GM12875 (cell line): ENCODE results near the gene MBOAT1.

ENCODE experiments used
- H3K4me3 ChIP-seq: one replicate; pipeline ENCODE4 v1.5.1; 2011; ENCODE audit warnings: low read depth, low read length, control low read depth
- CTCF ChIP-seq: IDR thresholded peaks from 2 replicates; pipeline ENCODE4 v1.5.1; 2011; ENCODE audit warnings: low read depth, mild to moderate bottlenecking, control low read depth, inconsistent platforms, low read length, moderate library complexity, borderline replicate concordance; ENCODE audit not compliant: insufficient read depth

Gene MBOAT1

DNA sequence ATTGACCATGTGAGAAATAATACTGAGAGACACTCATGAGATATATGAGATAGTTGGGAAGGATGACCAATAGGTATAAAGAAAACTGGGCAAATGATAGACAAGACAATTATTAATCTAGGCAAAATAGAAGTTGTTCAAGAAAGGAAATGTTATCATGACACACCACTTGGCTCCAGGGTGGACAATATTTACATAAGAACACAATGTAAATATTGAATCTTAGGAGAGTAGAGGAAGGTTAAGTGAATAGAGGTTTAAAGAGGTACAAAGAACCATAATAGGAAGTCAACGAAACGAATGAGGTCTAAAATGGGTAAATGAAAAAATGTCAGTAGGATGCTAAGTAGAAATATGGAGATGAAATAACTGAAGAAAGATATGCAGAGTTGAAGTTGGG, 126.5 kb downstream of the MBOAT1 start:
- TF ChIP-seq CTCF = no peak
- no peak overlapping the region for H3K4me3 ChIP-seq

GRCh38 chr6:20084411-20084810, 127.9 kb downstream of the MBOAT1 start:
- no peak for TF ChIP-seq CTCF
- H3K4me3 ChIP-seq = no peak overlapping the region

DNA sequence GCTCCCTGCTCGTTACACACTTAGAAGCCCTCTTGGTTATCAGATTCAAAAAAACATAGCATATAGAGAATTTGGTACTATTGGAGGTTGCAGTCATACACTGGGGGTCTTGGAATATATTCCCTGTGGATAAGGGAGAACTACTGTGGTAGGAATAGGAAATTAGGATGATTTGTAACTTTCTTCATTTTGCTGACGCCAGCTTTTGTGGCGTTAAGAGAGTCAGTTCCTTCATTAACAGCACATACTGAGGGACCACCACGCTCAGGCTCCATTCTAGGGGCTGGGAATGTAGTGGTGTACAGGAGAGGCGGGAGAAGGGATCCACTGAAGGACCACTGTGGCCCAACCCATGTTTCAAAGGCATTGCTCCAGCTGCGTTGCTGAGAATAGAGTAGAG, 140.3 kb downstream of the MBOAT1 start:
- no peak for TF ChIP-seq CTCF
- H3K4me3 ChIP-seq = no peak overlapping the region

GRCh38 chr6:20070047-20070446, 142.2 kb downstream of the MBOAT1 start:
- no peak for TF ChIP-seq CTCF

GRCh38 chr6:20069021-20069522, 143.2 kb downstream of the MBOAT1 start:
- no peak overlapping the region for H3K4me3 ChIP-seq
- TF ChIP-seq CTCF = no peak

More at GRCh38 chr6:20070047-20070446, 142.2 kb downstream of the MBOAT1 start:
- H3K4me3 ChIP-seq = no peak overlapping the region

DNA sequence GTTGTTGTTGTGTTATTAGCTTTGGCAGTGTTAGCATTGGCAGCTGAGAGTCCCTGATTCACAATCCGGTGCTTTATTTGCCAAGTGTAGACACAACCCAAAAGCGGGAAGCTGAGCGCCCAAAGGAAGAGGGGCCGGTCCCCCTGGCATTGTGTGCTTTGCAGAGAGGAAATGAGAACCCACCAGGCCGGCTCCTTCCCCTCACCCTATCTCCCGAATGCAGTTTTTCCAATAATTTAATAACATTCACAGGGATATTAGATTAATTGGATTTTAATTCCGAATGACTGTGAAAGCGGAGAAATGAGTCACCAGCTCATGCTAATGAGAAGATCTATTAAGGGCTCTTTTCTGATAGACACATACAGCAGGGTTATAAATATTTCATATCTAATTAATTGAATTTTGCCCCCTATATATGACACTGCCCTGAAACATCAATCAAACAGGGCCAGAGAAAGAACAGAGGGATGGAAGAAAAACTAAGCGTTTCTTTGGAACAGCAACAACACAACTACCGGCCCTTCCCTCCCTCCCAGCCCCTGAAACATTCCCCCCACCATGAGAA, 143.8 kb downstream of the MBOAT1 start:
- TF ChIP-seq CTCF = no peak
- no peak overlapping the region for H3K4me3 ChIP-seq

DNA sequence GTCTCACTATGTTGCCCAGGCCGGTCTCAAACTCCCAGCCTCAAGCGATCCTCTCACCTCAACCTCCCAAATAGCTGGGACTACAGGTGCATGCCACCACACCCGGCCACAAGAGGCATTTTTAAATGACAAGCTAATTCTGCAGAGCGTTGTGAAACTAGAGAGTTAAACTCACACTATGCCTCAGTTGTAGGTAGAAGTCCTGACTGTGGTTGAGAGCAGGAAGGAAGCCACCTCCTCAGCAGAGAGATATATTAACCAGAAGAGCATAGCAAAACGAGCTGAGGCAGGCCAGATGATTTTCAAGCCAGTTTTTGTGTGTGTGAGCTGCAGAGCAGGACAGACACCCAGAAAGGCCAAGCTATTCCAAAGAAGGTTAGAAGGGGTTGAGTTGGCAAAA, 150.3 kb downstream of the MBOAT1 start:
- TF ChIP-seq CTCF = no peak
- no peak overlapping the region for H3K4me3 ChIP-seq
